SK-N-SH (cell line): ENCODE results near the gene RAC3. TPM values are rescaled to one million over a fixed set of nuclear protein-coding genes. Genes with fewer than 3 reads are reported as not detected.
A peak's percentile ranks its signal among the peaks of the same experiment; 100 is the strongest.

Experiments used
- CTCF ChIA-PET: fragments of 300-600, 350-600 bp; formaldehyde crosslinking; extraction: SDS; loops from one replicate; lab custom pipeline; 2021; lab: Yijun Ruan, JAX
- POLR2A ChIA-PET: fragments of 350-600 bp; sonication (Branson Sonifier 250); formaldehyde crosslinking; extraction: SDS; loops from one replicate; lab custom pipeline; 2020; ENCODE audit warnings: antibody characterized with exemption, inconsistent platforms; lab: Yijun Ruan, JAX
- DNase-seq: peaks from one replicate; pipeline ENCODE4 v3.0.0; 2012
- H2AFZ ChIP-seq: fragments of 200-600 bp; sonication (generic); 2 replicates; pipeline ENCODE4 v1.8.1; 2016; ENCODE audit warnings: antibody characterized with exemption, mild to moderate bottlenecking, low read depth
- H3F3A ChIP-seq: fragments of 200-600 bp; sonication (generic); replicated peaks from 2 replicates; pipeline ENCODE3; 2016; ENCODE audit warnings: antibody characterized with exemption, mild to moderate bottlenecking; ENCODE audit not compliant: insufficient read depth
- H3K27ac ChIP-seq, 2 experiments: fragments of 200-500 bp in 1 of 2; fragments of 200-600 bp in 1 of 2; sonication (Bioruptor generic) in 1 of 2; sonication (generic), shearing (Covaris generic) in 1 of 2; 2 replicates each; pipeline versions ENCODE4 v1.5.1 to v1.6.1; 2014 to 2016; ENCODE audit warnings: low read depth in 2 of 2, inconsistent platforms in 1 of 2, low read length in 1 of 2, mild to moderate bottlenecking in 1 of 2, mixed read lengths in 1 of 2
- H3K27me3 ChIP-seq: fragments of 200-600 bp; sonication (generic), shearing (Covaris generic); 2 replicates; pipeline ENCODE4 v1.6.1; 2016; ENCODE audit warnings: mixed run types; ENCODE audit not compliant: insufficient read depth
- H3K36me3 ChIP-seq, 2 experiments: fragments of 200-500 bp in 1 of 2; fragments of 200-600 bp in 1 of 2; sonication (Bioruptor generic) in 1 of 2; sonication (generic) in 1 of 2; replicated peaks in 1 of 2; 2 replicates each; pipeline versions ENCODE3 to v1.5.1; 2014 to 2016; ENCODE audit warnings: low read length in 1 of 2, mild to moderate bottlenecking in 1 of 2; ENCODE audit not compliant: insufficient read depth in 2 of 2, control insufficient read depth in 1 of 2
- H3K4me1 ChIP-seq, 2 experiments: fragments of 200-500 bp in 1 of 2; fragments of 200-600 bp in 1 of 2; sonication (Bioruptor generic) in 1 of 2; sonication (generic), shearing (Covaris generic) in 1 of 2; 2 replicates each; pipeline versions ENCODE4 v1.5.1 to v1.6.1; 2014 to 2016; ENCODE audit warnings: low read depth in 1 of 2, low read length in 1 of 2, mixed run types in 1 of 2; ENCODE audit not compliant: insufficient read depth in 2 of 2, control insufficient read depth in 1 of 2
- H3K4me2 ChIP-seq: fragments of 200-600 bp; sonication (generic), shearing (Covaris generic); 2 replicates; pipeline ENCODE4 v1.6.1; 2017; ENCODE audit warnings: mixed run types
- H3K4me3 ChIP-seq, 2 experiments: fragments of 200-500 bp in 1 of 2; fragments of 200-600 bp in 1 of 2; sonication (Bioruptor generic) in 1 of 2; sonication (generic), shearing (Covaris generic) in 1 of 2; 2 replicates each; pipeline versions ENCODE4 v1.5.1 to v1.8.1; 2014 to 2016; ENCODE audit warnings: low read depth in 2 of 2, inconsistent platforms in 1 of 2, low read length in 1 of 2, mild to moderate bottlenecking in 1 of 2, mixed read lengths in 1 of 2, moderate library complexity in 1 of 2
- H3K79me2 ChIP-seq: fragments of 200-600 bp; sonication (generic); 2 replicates; pipeline ENCODE4 v1.8.1; 2017; ENCODE audit warnings: mild to moderate bottlenecking; ENCODE audit not compliant: insufficient read depth
- H3K9ac ChIP-seq: fragments of 200-600 bp; sonication (generic); 2 replicates; pipeline ENCODE4 v1.6.1; 2017; ENCODE audit warnings: mixed run types
- H3K9me2 ChIP-seq: fragments of 200-600 bp; sonication (generic); 2 replicates; pipeline ENCODE4 v1.6.1; 2017; ENCODE audit warnings: mixed run types
- H3K9me3 ChIP-seq: fragments of 200-600 bp; sonication (generic); 2 replicates; pipeline ENCODE4 v1.6.1; 2017; ENCODE audit warnings: mixed run types, mild to moderate bottlenecking, moderate library complexity
- H4K20me1 ChIP-seq: fragments of 200-600 bp; sonication (generic); 2 replicates; pipeline ENCODE4 v1.6.1; 2017; ENCODE audit warnings: mild to moderate bottlenecking, mixed run types; ENCODE audit not compliant: insufficient read depth
- CTCF ChIP-seq: fragments of 200-600 bp; sonication (generic); IDR thresholded peaks from 2 replicates; pipeline ENCODE4 v1.6.1; 2017; ENCODE audit warnings: antibody characterized with exemption, mild to moderate bottlenecking, moderate library complexity
- EP300 ChIP-seq, 2 experiments: IDR thresholded peaks; 2 replicates each; pipeline versions ENCODE4 v1.4.0 to v1.6.1; 2012; ENCODE audit warnings: borderline replicate concordance in 1 of 2, low read depth in 1 of 2, low read length in 1 of 2
- EZH2phosphoT487 ChIP-seq: fragments of 200-600 bp; sonication (generic); IDR thresholded peaks from 2 replicates; pipeline ENCODE4 v1.6.1; 2017; ENCODE audit warnings: low read depth, mixed run types, mild to moderate bottlenecking, antibody characterized with exemption, moderate library complexity, borderline replicate concordance
- FOSL2 ChIP-seq: IDR thresholded peaks from 2 replicates; pipeline ENCODE4 v1.4.0; 2012; ENCODE audit warnings: low read depth, mild to moderate bottlenecking, moderate library complexity, borderline replicate concordance
- IRF3 ChIP-seq: fragments of 150-350 bp; IDR thresholded peaks from 2 replicates; pipeline ENCODE4 v1.6.1; 2016; ENCODE audit warnings: mild to moderate bottlenecking, low read depth, low read length
- JUND ChIP-seq: IDR thresholded peaks from 2 replicates; pipeline ENCODE4 v1.4.0; 2012
- MAX ChIP-seq: IDR thresholded peaks from 2 replicates; pipeline ENCODE4 v1.4.0; 2012; ENCODE audit warnings: low read depth
- MEF2A ChIP-seq: IDR thresholded peaks from 2 replicates; pipeline ENCODE4 v1.4.0; 2012; ENCODE audit warnings: low read depth, borderline replicate concordance
- MXI1 ChIP-seq: IDR thresholded peaks from 2 replicates; pipeline ENCODE4 v1.6.1; 2012; ENCODE audit warnings: mild to moderate bottlenecking, low read depth, low read length, improper control_type of control experiment
- PBX3 ChIP-seq: IDR thresholded peaks from 2 replicates; pipeline ENCODE4; 2012
- RAD21 ChIP-seq: IDR thresholded peaks from 2 replicates; pipeline ENCODE4 v1.6.1; 2012; ENCODE audit warnings: mild to moderate bottlenecking, low read length
- RCOR1 ChIP-seq: fragments of 150-350 bp; IDR thresholded peaks from 2 replicates; pipeline ENCODE4 v1.6.1; 2017; ENCODE audit warnings: antibody characterized with exemption, low read length
- REST ChIP-seq: IDR thresholded peaks from 2 replicates; pipeline ENCODE4 v1.6.1; 2012; ENCODE audit warnings: mild to moderate bottlenecking, low read depth, low read length, moderate library complexity
- RFX5 ChIP-seq: IDR thresholded peaks from 2 replicates; pipeline ENCODE4 v1.6.1; 2012; ENCODE audit warnings: mild to moderate bottlenecking, improper control_type of control experiment, low read length
- SIN3A ChIP-seq: IDR thresholded peaks from 2 replicates; pipeline ENCODE4 v1.6.1; 2012; ENCODE audit warnings: low read depth, mild to moderate bottlenecking, low read length, moderate library complexity, borderline replicate concordance
- TEAD4 ChIP-seq: IDR thresholded peaks from 2 replicates; pipeline ENCODE4 v1.4.0; 2012; ENCODE audit warnings: mild to moderate bottlenecking, borderline replicate concordance; ENCODE audit not compliant: insufficient read depth
- USF1 ChIP-seq: IDR thresholded peaks from 2 replicates; pipeline ENCODE4 v1.4.0; 2012; ENCODE audit warnings: low read depth, borderline replicate concordance
- USF2 ChIP-seq: fragments of 150-350 bp; IDR thresholded peaks from 2 replicates; pipeline ENCODE4 v1.6.1; 2017; ENCODE audit warnings: antibody characterized with exemption, low read length, low read depth, borderline replicate concordance
- ZBTB33 ChIP-seq: IDR thresholded peaks from 2 replicates; pipeline ENCODE4 v1.4.0; 2012; ENCODE audit warnings: low read depth, borderline replicate concordance
- WGBS: methylation state at CpG from one replicate; pipeline ENCODE4 v1.1.6; 2017; ENCODE audit warnings: low lambda C conversion rate; 5-methylcytosine and 5-hydroxymethylcytosine counted together
- polyA plus RNA-seq, 3 experiments: library from polyadenylated mRNA; depleted of rRNA; stranded (reverse); fragments of >200 nt; gene quantifications; 2 replicates each; pipeline ENCODE4 v1.2.3, GENCODE V29; 2012

RAC3 gene
- polyA plus RNA-seq, 1 of the 3 experiments (the other 2 are of a cell fraction) = 83.6 TPM

- Histone ChIP-seq H3K27me3 (no peaks in the 10 kb centered on the region), H3K27ac (no peak overlapping the region), H3K9ac (no peak overlapping the region), H3K79me2 (peaks cover 5% of the 10 kb centered on the region; the same call in 1 of the 2 replicates), H3F3A (peaks cover 11% of the 10 kb centered on the region), H3K4me1 (peaks cover 25 to 34% of the 10 kb centered on the region in 2 experiments; a peak in 3 of 4 replicates), H3K9me3 (no peaks in the 10 kb centered on the region), H2AFZ (no peak overlapping the region), H3K4me3 (no peak overlapping the region), H3K36me3 (no peaks in the 10 kb centered on the region), H3K9me2 (no peaks in the 10 kb centered on the region), H4K20me1 (no peaks in the 10 kb centered on the region), H3K4me2 (no peak overlapping the region)
- WGBS = 93% methylated on average over 21 of the region's 26 CpGs
- DNase-seq = peak; percentile 79
- ChIA-PET POLR2A (no interaction called here), CTCF (interaction anchor here (0.6 to 35.7 kb wide), 6 partner anchors 13 to 228 kb away, joined by 3 to 1216 read pairs (median 4); partner anchors contain the start of genes CENPX, LRRC45 and NOTUM)
- no peak for TF ChIP-seq ZBTB33
- TF ChIP-seq EP300 (IDR thresholded peaks at IDR 0.05; ENCODE audit: borderline replicate concordance in 1 of 2, low read depth in 1 of 2, low read length in 1 of 2) = no peak
- TF ChIP-seq MEF2A = no peak
- TF ChIP-seq RCOR1 = no peak
- TF ChIP-seq EZH2phosphoT487 = no peak
- TF ChIP-seq REST = no peak
- no peak for TF ChIP-seq PBX3
- TF ChIP-seq CTCF = no peak
- TF ChIP-seq MAX = no peak
- no peak for TF ChIP-seq SIN3A
- no peak for TF ChIP-seq USF2
- no peak for TF ChIP-seq RFX5
- TF ChIP-seq FOSL2 = no peak
- no peak for TF ChIP-seq TEAD4
- no peak for TF ChIP-seq USF1
- TF ChIP-seq JUND = no peak
- TF ChIP-seq RAD21 = no peak
- no peak for TF ChIP-seq MXI1
- TF ChIP-seq IRF3 = no peak
Observed at GRCh38 chr17:82008258-82008940, 23.1 kb upstream of the RAC3 start.
